ENCODE measurements around the gene UCK1. TPM values are rescaled to one million over a fixed set of nuclear protein-coding genes. Genes with fewer than 3 reads are reported as not detected.
A peak's percentile ranks its signal among the peaks of the same experiment; 100 is the strongest.

The UCK1 gene
- total and polyA plus RNA-seq, 2 of the 8 experiments (the other 6 are each of a cell fraction or from before 2014, with no cell fraction given), result 35.1 to 42.0 TPM

GRCh38 chr9:131499254-131499767 is 31.8 kb downstream of the UCK1 start:
- Histone ChIP-seq H3K23ac (ENCODE audit: insufficient read length) (no peak overlapping the region), H3K14ac (ENCODE audit: insufficient read length) (no peak overlapping the region), H2BK5ac (ENCODE audit: low read depth, low read length) (no peak overlapping the region; the same call in 1 of the 2 replicates), H3K18ac (ENCODE audit: extremely low read depth, low read length) (no peak overlapping the region), H3K27me3 (replicated peaks in 1 of 4; ENCODE audit: control insufficient read depth in 3 of 4, extremely low read depth in 1 of 4, insufficient read depth in 3 of 4, low read length in 3 of 4) (peaks cover 0 to 8% (median 0%) of the 10 kb centered on the region in 4 experiments; a peak in 2 of 7 replicates), H3K4ac (replicated peaks; ENCODE audit: insufficient read length, low read depth, low read length) (no peak overlapping the region), H2BK12ac (ENCODE audit: low read depth, low read length) (peak overlapping the region; percentile 11; the same call in 1 of the 2 replicates), H3K4me1 (replicated peaks in 1 of 4; ENCODE audit: control insufficient read depth in 3 of 4, insufficient read depth in 4 of 4, low read length in 3 of 4) (peaks cover 0 to 9% (median 5%) of the 10 kb centered on the region in 4 experiments; a peak in 4 of 7 replicates), H3K79me2 (ENCODE audit: control insufficient read depth in 1 of 2, insufficient read depth in 2 of 2, low read length in 2 of 2) (no peaks in the 10 kb centered on the region; a peak in 1 of 4 replicates), H3K9me3 (ENCODE audit: insufficient read depth in 2 of 2, low read depth in 1 of 2, low read length in 1 of 2) (no peaks in the 10 kb centered on the region), H2BK15ac (ENCODE audit: low read length) (no peak overlapping the region), H3K27ac (ENCODE audit: low read depth, low read length) (no peak overlapping the region), H3K4me2 (ENCODE audit: insufficient read depth in 1 of 2, low read depth in 2 of 2, low read length in 2 of 2) (no peak overlapping the region), H4K8ac (ENCODE audit: extremely low read depth, insufficient read depth, low read length) (no peak overlapping the region; the same call in 1 of the 2 replicates), H2AFZ (ENCODE audit: low read length) (no peak overlapping the region), H3K36me3 (ENCODE audit: control insufficient read depth in 2 of 4, insufficient read depth in 4 of 4, low read length in 3 of 4) (peaks cover 32 to 49% (median 45%) of the 10 kb centered on the region in 4 experiments), H4K91ac (replicated peaks; ENCODE audit: insufficient read length, low read length) (no peak overlapping the region), H3K56ac (replicated peaks; ENCODE audit: insufficient read length, low read depth, low read length) (no peak overlapping the region), H3K23me2 (ENCODE audit: low read depth, low read length) (peaks cover 5% of the 10 kb centered on the region), H4K5ac (ENCODE audit: insufficient read length, low read depth, low read length) (no peak overlapping the region), H3K9ac (replicated peaks in 1 of 4; ENCODE audit: extremely low read depth in 1 of 4, low read depth in 3 of 4, low read length in 3 of 4) (no peak overlapping the region; a peak in 2 of 7 replicates), H2AK5ac (ENCODE audit: low read depth, low read length) (no peak overlapping the region), H3K4me3 (ENCODE audit: extremely low read depth in 1 of 4, insufficient read depth in 2 of 4, low read depth in 3 of 4, low read length in 4 of 4) (no peak overlapping the region), H2BK120ac (replicated peaks; ENCODE audit: low read depth, low read length) (no peak overlapping the region), H4K20me1 (replicated peaks in 1 of 2; ENCODE audit: control insufficient read depth in 1 of 2, insufficient read depth in 2 of 2, low read length in 2 of 2) (peaks cover 12 to 16% of the 10 kb centered on the region in 2 experiments), H3K79me1 (ENCODE audit: low read depth, low read length) (peaks cover 2% of the 10 kb centered on the region), H2BK20ac (ENCODE audit: low read length) (no peak overlapping the region)
- CTCF ChIA-PET (ENCODE audit: partially characterized antibody), result interaction anchor here (1.0 to 1.8 kb wide), 3 partner anchors 9 to 150 kb away, joined by 3 to 4 read pairs (median 3); no protein-coding TSS in a partner anchor
- DNase-seq (ENCODE audit: low read depth in 1 of 2, low spot score in 2 of 2), result no peak
- POLR2A ChIA-PET (ENCODE audit: partially characterized antibody), result interaction anchor here (0.7 to 3.1 kb wide), 10 partner anchors 10 to 150 kb away, joined by 3 to 8 read pairs (median 3); partner anchors contain the start of gene PRRT1B
- TF ChIP-seq POLR2AphosphoS5 (IDR thresholded peaks at IDR 0.05; ENCODE audit: low read depth, low read length) (peak; percentile 62), BACH1 (IDR thresholded peaks at IDR 0.05; ENCODE audit: low read length) (no peak)
- WGBS, 2 experiments (ENCODE audit: extremely low coverage in 1 of 2, insufficient coverage in 1 of 2, insufficient read length in 1 of 2, insufficient replicate concordance in 2 of 2, low coverage in 1 of 2, low lambda C conversion rate in 2 of 2, missing lambda C conversion rate in 1 of 2), result 90% methylated on average over 7 of the region's 7 CpGs; no CpG with 5 or more reads in 1 of the 2 experiments
- FAIRE-seq, result no peak

All from H1 (cell line).